Neutrophil (primary cell): ENCODE data around the gene AKT1S1.

ENCODE experiments used
- H3K27ac ChIP-seq: fragments of 200-600 bp; sonication (generic); 2 replicates; pipeline ENCODE4 v1.5.1; 2016; ENCODE audit warnings: mild to moderate bottlenecking, moderate library complexity
- H3K27me3 ChIP-seq: fragments of 200-600 bp; sonication (generic); 2 replicates; pipeline ENCODE4 v1.6.0; 2016; ENCODE audit warnings: mild to moderate bottlenecking
- H3K36me3 ChIP-seq: fragments of 200-600 bp; sonication (generic); 2 replicates; pipeline ENCODE4 v1.5.1; 2017
- H3K4me1 ChIP-seq, 2 experiments: fragments of 200-600 bp in 1 of 2; sonication (generic) in 1 of 2; 1 replicate in 1 of 2; 2 replicates in 1 of 2; pipeline versions ENCODE4 v1.5.1 to v1.6.1; 2013 to 2016; ENCODE audit warnings: low read depth in 1 of 2, low read length in 1 of 2, mild to moderate bottlenecking in 1 of 2, moderate library complexity in 1 of 2; ENCODE audit not compliant: control insufficient read depth in 1 of 2, insufficient read depth in 1 of 2
- H3K4me3 ChIP-seq, 2 experiments: fragments of 200-600 bp in 1 of 2; sonication (generic) in 1 of 2; 1 replicate in 1 of 2; 2 replicates in 1 of 2; pipeline ENCODE4 v1.5.1; 2013 to 2016; ENCODE audit warnings: low read depth in 1 of 2, low read length in 1 of 2, mild to moderate bottlenecking in 1 of 2, moderate library complexity in 1 of 2
- H3K9me3 ChIP-seq: fragments of 200-600 bp; sonication (generic); 2 replicates; pipeline ENCODE4 v1.5.1; 2016
- CTCF ChIP-seq: fragments of 200-600 bp; sonication (generic); IDR thresholded peaks from 2 replicates; pipeline ENCODE4 v1.5.1; 2016; ENCODE audit warnings: antibody characterized with exemption

The AKT1S1 gene

GRCh38 chr19:49896863-49897621, 19.9 kb upstream of the AKT1S1 start, which contains the start of gene IL4I1:
Gene IL4I1, minus strand, starts transcription at chr19:49896887. Its CDS starts 727 bp downstream, at chr19:49896160.
- Histone ChIP-seq H3K4me1 (peaks cover 9 to 17% of the 10 kb centered on the region in 2 experiments), H3K9me3 (no peaks in the 10 kb centered on the region), H3K4me3 (peak within 1 kb of the TSS; percentile 12 to 35), H3K27ac (peak within 1 kb of the TSS; percentile 9), H3K27me3 (peaks cover 38% of the 10 kb centered on the region), H3K36me3 (no peaks in the 10 kb centered on the region)
- TF ChIP-seq CTCF = no peak

GRCh38 chr19:49895566-49896297, 18.6 kb upstream of the AKT1S1 start:
- H3K27me3 ChIP-seq = peaks cover 49% of the 10 kb centered on the region
- no peaks in the 10 kb centered on the region for H3K36me3 ChIP-seq
- no peak overlapping the region for H3K4me3 ChIP-seq
- H3K9me3 ChIP-seq = no peaks in the 10 kb centered on the region
- peaks cover 9 to 17% of the 10 kb centered on the region in 2 experiments for H3K4me1 ChIP-seq
- no peak overlapping the region for H3K27ac ChIP-seq
- TF ChIP-seq CTCF = no peak

- TF ChIP-seq CTCF = no peak
- Histone ChIP-seq H3K4me3 (no peak overlapping the region), H3K27me3 (peaks cover 56% of the 10 kb centered on the region), H3K9me3 (no peaks in the 10 kb centered on the region), H3K27ac (no peak overlapping the region), H3K36me3 (no peaks in the 10 kb centered on the region), H3K4me1 (peaks cover 13 to 23% of the 10 kb centered on the region in 2 experiments)
Observed at GRCh38 chr19:49894879-49895565, 17.9 kb upstream of the AKT1S1 start.

- no peak overlapping the region for H3K27ac ChIP-seq
- peaks cover 18 to 28% of the 10 kb centered on the region in 2 experiments for H3K4me1 ChIP-seq
- H3K4me3 ChIP-seq = no peak overlapping the region
- no peaks in the 10 kb centered on the region for H3K36me3 ChIP-seq
- peaks cover 65% of the 10 kb centered on the region for H3K27me3 ChIP-seq
- no peaks in the 10 kb centered on the region for H3K9me3 ChIP-seq
- TF ChIP-seq CTCF = no peak
Observed at GRCh38 chr19:49894011-49894664, 17.0 kb upstream of the AKT1S1 start.

GRCh38 chr19:49892716-49893115, 15.6 kb upstream of the AKT1S1 start:
- TF ChIP-seq CTCF = no peak
- H3K36me3 ChIP-seq = peaks cover 14% of the 10 kb centered on the region
- peaks cover 64% of the 10 kb centered on the region for H3K27me3 ChIP-seq
- H3K4me1 ChIP-seq = peaks cover 18 to 23% of the 10 kb centered on the region in 2 experiments
- H3K27ac ChIP-seq = no peak overlapping the region
- no peak overlapping the region for H3K4me3 ChIP-seq
- no peaks in the 10 kb centered on the region for H3K9me3 ChIP-seq
